Inferior parietal cortex (tissue), 1 donor: Measurements from ENCODE around the gene TUBA1B.

ENCODE experiments used
- DNase-seq: peaks from one replicate; pipeline ENCODE4 v3.0.0-alpha.2; 2016; ENCODE audit errors: extremely low spot score

TUBA1B gene

GRCh38 chr12:49126852-49127763 is 4.1 kb downstream of the TUBA1B start:
- no peak for DNase-seq

DNA sequence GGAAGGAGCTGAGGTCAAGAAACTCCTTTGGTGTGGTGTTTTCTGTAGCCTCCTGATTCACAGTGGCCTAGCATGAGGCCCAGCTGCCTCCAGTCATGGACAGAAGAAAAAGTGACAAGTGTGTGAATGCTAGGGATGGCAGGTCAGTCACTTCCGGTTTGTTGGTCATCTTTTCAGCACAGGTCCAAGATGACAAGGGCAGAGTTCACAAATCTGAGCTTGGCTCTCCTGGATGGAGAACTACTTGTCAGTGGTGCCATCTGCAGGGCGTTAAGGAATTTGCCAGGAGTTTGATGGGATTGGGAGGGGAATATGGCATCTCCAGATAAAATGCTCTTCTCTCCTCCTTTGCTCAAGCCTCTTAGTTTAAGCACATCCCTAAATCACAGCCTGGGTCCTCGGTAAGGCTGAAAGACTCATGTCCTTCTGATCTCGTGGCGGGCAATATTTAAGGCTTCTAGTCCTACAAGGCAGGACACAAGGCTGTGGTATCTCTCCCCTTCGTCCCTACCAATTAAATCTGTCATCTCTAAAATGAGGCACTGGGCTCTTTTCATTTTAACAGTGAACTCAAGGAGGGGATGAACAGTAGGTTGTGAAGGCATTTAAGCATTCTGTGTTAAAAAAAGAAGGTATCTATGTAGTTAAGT is 10.0 kb downstream of the TUBA1B start:
- peak; percentile 66 for DNase-seq

DNA sequence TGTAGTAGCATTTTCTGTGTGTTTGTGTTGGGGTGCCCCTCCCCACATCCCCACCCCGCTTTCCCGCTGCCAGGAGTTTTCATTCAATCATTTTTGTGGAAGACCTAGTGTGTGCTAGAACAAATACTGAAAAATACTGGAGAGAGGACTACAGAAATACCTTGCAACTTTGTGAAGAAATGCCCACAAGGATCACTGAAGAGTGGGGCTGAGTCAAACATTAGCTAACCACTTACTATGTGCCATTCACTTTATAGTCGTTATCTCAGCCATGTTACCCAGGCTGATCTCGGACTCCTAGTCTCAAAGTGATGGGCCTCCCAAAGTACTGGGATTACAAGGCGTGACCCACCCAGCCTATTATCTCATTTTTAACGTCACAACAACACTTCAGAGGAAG is 20.0 kb downstream of the TUBA1B start:
- DNase-seq = no peak

DNA sequence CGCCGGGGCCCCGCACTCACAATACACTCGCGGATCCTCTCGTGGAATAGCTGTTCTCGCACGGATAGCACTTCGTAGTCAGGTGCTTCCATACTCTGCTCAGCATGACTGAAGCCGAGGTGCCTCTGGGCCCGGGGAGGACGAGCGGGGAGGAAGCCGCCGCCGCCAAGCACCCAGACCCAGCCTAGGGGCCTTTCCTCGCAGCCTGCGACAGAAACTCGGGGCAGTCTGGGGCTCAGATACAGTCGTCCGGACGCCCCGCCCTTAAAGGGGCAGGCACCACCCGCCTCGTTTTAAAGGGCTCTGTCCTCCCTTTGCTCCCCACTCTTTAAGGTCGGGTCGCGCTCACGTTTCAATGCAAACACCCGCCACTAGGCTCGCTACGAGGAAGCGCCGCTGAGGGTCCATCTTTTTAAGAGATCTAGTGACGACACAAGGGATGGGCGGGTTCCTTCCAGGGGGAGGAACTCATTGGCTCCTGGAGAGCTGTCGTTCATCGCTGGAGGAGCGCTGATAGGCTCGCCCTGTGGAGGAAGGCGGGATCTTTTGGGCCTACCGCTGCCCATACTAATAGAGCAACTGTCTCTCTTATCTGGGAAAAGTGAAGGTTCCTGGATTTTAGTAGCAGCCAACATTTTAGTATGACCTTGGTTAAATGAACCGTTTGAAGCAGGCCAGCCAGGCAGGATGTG is 20.6 kb downstream of the TUBA1B start, which contains the start of gene LMBR1L:
Gene LMBR1L (minus strand): TSS at position 384 of the 692 bp plus-strand sequence. CDS start 292 bp downstream, at position 92.
- DNase-seq = peak; percentile 99

DNA sequence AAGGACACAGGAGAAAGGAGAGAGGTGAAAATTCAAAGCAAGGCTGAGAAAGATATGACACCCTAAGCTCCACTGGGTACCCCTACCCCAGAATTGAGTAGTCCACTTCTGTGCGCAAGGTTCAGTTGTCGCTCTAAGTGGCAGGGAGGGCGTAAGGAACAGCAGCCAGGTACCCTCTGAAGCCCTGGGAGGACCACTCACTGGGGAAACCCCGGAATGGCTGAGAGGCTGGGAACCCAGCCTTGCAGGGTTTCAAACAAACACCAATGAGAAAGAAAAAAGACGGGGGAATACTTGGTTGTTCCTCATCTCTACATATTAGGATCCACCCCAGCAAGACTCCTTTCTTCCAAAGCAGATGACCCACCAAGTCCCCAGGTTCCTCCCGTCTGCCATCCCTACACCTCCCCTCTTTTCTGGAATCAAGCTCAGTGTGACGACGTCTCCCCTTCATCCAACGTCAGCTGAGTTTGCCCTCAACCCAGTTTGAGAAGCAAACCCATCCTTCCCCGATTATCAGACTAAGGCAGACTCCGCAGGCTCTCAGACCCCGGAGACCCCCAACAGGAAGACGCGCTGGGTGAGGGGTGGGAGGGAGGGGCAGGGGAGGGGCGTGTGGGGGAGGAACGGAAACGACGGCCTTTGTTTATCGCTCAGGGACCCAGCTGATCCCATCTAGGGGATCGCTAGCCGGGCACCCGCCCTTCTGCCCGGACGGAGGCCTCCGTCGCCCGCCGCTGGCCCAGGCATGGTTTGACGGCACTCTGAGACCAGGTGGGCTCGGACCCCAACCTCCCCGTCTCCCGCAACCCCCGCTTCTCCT is 21.3 kb downstream of the TUBA1B start:
- DNase-seq = no peak

DNA sequence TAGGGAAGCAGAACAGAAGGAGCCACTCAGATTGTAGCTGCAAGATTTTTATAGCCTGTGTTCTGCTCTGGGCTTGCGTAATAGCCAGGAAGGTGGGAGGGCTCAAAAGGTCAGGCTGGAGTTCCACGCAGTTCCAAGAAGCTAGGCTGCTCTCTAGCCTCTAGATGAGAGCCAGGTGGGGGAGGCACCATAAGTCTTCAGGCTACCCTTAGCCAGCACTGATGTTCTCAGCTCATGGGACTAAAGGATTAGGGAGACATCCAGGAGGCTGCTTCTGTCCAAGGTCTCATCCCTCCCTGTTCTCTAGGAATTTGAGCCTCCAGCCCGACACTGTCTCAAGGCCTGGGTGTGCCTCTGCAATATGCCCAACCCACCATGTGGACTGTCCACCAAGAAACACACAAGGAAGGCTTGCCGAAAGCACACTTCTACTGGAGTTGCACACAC is 22.2 kb downstream of the TUBA1B start:
- DNase-seq = no peak

DNA sequence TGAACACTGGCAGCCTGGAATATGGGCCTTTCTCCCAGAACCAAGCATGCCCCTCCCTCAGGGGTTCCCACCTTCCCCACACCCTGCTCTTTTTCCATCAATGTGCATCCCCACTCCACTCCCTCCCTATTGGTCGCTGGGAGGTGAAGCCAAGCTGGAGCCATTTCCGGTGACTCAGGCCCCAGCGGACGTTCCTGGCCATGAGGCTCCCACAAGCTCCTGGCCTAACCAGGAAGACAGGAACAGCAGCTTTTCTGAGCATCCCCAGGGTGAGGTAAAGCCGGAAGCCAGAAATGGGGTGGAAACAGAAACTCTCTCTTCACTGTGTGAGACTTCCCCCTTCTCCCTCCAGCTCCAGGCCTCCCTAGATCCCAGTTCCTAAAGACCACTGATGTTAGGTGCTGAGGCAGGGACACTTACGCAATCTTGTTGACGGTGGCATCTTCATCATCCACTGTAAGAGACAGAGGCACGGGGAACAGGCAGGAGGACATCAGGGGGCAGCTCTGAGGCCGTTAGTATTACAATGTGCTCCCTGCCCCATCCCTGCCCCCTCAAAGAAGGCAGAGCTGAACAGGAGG is 25.6 kb downstream of the TUBA1B start:
- no peak for DNase-seq

GRCh38 chr12:49104822-49105221 is 26.4 kb downstream of the TUBA1B start:
- DNase-seq = no peak

DNA sequence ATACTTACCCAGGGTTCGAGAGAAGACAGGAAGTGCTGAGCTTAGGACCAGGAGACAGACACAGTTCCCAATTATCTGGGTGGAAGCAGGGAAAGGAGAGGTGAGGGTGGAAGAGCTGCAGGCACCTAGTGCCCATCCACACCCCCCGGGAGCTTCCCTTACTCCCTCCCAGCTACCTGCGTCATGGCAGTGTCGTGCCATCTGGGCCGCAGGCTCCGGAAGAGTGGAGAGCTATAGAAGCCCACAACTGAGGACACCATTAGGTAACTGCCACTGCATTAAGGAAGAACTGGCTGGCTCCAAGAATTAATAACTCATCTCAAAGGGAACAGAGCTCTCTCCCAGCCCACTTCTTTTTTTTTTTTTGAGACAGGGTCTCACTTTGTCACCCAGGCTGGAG is 30.8 kb downstream of the TUBA1B start:
- DNase-seq = no peak

- no peak for DNase-seq
Measured at GRCh38 chr12:49098703-49099102, 32.5 kb downstream of the TUBA1B start.

DNA sequence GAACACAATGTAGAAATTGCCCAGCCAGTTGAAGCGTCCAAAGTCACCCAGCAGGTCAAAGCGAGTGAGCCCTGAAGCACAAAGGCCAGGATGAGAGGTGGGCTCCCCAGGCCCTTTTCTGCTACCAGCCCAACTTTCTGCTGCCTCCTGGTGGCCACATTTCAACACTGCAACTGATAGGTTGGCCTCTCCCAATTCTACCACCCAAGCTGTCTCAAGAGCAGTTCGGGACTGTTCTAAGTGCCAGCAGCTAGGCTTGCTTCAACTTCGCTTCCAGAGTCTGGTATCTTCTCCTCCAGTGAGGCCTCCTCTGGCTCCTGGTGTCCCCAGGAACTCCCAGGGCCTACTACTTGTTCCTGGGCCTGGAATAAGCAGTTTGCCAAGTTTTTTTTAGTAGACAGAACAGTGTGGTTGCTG is 33.2 kb downstream of the TUBA1B start:
- DNase-seq = peak; percentile 66

- DNase-seq = no peak
Measured at GRCh38 chr12:49097381-49097780, 33.8 kb downstream of the TUBA1B start.

DNA sequence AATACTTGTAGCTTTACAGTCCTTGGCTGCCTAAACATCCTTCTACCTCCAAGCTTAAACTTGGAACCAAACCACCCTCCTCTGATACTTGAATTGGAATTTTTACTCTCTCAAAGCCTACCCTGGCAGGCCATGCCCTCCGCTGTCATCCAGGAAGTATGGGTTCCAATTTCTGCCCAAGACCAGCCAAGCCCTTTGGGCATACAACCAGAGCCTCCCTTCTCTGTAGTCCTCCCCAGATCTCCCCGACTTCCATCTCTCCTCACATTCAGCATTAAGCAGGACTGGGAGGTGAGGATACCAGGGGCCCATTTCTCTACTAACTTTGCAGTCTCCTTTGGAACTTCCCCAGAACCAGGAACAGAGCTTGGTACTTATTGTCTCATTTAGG is 36.2 kb downstream of the TUBA1B start:
- DNase-seq = no peak

DNA sequence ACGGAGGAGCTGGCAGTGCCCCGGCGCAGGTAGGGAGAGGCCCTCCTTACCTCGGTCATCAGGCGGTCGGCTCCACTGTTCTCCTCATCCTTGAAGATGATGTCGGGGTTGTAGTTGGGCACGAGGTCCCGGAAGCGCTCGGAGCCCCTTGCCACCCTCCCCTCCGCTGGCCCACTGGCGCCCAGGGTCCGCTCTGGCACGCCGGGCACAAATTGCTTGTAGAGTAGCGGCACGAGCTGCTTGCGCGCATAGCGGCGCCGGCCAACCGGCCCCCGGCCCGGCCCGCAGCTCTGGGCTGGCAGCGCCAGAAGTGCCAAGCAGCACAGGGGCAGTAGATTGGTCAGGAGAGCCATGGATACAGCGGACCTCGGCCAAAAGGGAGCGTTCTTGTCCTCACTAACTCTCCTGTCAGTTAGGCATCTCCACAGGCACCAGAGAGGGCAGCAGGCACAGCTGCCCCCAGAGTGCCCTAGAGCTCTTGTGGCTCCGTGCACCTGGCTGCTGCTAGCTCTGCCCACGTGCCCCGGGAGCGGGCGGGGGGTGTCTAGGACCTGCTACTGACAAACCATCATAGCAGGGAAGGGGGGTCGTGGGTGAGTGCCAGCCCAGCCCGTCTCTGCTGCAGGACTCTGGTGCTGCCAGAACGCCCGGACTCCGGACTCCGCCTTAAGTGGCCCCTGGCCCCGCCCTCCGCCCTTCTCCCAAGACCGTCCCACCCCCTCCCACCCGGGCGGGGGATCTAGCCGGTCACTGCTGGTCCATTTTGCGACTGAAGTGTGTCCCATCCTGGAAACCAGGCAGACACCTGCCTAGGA is 36.8 kb downstream of the TUBA1B start, which contains the start of gene DHH:
Gene DHH (minus strand): TSS at position 642 of the 815 bp plus-strand sequence. CDS start 289 bp downstream, at position 353.
- DNase-seq = no peak

- DNase-seq = no peak
Measured at GRCh38 chr12:49093792-49094159, 37.4 kb downstream of the TUBA1B start.

DNA sequence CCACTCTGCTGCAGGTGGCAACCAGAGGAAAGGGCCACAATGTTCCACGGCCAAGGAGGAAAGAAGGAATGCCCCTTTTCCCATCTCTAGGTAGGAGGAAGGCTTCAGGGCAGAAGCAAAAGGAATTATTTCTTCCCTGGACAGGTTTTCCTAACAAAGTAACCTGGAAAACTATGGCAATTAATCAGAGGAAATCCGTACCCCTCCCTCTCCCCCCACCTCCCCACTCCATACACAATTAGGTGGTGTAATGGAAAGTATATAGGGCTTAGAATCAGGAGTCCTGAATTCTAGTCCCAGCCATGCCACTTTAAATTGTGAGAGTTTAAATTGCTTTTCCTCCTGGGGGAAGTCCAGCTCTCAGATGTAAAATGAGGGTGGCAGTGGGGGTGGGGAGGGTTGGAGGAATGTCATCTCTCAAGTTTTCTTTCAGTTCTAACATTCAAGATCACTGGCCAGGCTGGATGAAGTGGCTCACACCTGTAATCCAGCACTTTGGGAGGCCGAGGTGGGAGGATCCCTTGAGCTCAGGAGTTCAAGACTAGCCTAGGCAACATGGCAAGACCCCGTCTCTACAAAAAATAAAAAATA is 38.3 kb downstream of the TUBA1B start:
- no peak for DNase-seq

GRCh38 chr12:49092086-49092815 is 38.9 kb downstream of the TUBA1B start:
- peak; percentile 72 for DNase-seq

DNA sequence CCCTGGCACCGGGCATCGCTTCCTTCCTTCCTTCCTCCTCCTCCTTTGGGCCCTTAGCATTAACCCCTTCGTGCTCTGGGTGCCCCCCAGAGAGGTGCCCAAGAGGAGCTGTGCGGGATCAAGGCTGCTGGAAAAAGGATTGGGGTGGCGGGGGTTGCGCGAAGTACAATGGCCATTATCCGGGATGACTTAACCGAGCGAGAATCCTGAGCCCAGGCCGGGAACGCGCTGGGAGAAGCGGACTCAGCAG is 39.4 kb downstream of the TUBA1B start:
- no peak for DNase-seq
